ENCODE measurements around the gene KIF19.
"Not testable (repeated sequence)": the region's sequence is repeated elsewhere in the genome, so short reads cannot be mapped to it uniquely, and the experiment has no call there.

KIF19 gene

GRCh38 chr17:74325743-74326379, at the start of gene KIF19:
Gene KIF19, plus strand, starts transcription at chr17:74326226. Its CDS starts 124 bp downstream, at chr17:74326350.
- peak; percentile 96 for DNase-seq (ENCODE audit: low spot score)

- DNase-seq (ENCODE audit: low spot score), result peak; percentile 5
Observed at GRCh38 chr17:74276541-74277009, 49.5 kb upstream of the KIF19 start.

- DNase-seq (ENCODE audit: low spot score), result no peak
Observed at GRCh38 chr17:74277935-74278334, 48.1 kb upstream of the KIF19 start.

GRCh38 chr17:74279617-74280016, 46.4 kb upstream of the KIF19 start:
- not testable (repeated sequence) for DNase-seq (ENCODE audit: low spot score)

GRCh38 chr17:74280093-74280513, 45.9 kb upstream of the KIF19 start:
- no peak for DNase-seq (ENCODE audit: low spot score)

DNA sequence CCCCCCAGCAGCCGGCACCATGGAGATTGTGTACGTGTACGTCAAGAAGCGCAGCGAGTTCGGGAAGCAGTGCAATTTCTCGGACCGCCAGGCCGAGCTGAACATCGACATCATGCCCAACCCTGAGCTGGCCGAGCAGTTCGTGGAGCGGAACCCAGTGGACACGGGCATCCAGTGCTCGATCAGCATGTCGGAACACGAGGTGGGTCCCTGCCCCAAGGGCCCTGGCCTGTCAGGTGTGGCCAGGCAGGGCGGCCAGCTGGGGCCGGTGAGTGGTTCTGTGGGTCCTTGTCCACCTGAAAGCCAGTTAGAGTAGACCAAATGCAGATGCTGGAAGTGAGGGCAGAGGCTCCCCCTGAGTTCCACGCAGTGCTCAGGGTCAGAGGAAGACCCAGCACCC, 44.2 kb upstream of the KIF19 start:
- no peak for DNase-seq (ENCODE audit: low spot score)

DNA sequence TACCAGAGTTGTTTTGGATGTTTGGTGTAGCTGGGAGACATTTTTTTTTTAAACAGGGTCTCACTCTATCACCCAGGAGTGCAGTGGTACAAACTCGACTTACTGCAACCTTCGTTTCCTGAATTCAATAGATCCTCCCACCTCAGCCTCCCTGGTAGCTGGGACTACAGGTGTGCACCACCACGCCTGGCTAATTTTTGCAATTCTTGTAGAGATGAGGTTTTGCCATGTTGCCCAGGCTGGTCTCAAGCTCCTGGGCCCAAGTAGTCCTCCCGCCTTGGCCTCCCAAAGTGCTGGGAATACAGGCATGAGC, 43.8 kb upstream of the KIF19 start:
- not testable (repeated sequence) for DNase-seq (ENCODE audit: low spot score)

- DNase-seq (ENCODE audit: low spot score), result no peak
Observed at GRCh38 chr17:74282587-74283370, 43.2 kb upstream of the KIF19 start.

GRCh38 chr17:74283371-74283673, 42.7 kb upstream of the KIF19 start:
- no peak for DNase-seq (ENCODE audit: low spot score)

- DNase-seq (ENCODE audit: low spot score), result no peak
Observed at GRCh38 chr17:74287031-74287602, 38.9 kb upstream of the KIF19 start.

DNA sequence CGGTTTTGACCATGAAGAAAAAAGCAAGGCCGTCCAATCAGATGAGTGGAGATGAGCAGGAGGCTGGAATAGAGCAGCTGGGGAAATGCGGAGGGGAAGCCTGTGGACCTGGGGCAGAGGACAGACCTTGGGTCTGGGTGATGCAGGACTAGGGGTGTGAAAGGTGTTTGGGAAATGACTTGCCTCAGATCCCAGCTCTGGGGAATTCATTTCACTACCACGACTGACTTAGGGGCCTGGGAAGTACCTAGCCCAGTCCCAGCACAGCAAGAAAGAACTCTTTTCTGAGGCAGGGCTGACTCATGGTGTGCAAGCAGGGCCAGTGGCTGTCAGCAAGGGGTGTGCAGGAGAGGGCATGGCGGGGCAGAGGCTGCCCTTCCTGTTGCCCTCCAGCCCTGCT, 37.2 kb upstream of the KIF19 start:
- no peak for DNase-seq (ENCODE audit: low spot score)

DNA sequence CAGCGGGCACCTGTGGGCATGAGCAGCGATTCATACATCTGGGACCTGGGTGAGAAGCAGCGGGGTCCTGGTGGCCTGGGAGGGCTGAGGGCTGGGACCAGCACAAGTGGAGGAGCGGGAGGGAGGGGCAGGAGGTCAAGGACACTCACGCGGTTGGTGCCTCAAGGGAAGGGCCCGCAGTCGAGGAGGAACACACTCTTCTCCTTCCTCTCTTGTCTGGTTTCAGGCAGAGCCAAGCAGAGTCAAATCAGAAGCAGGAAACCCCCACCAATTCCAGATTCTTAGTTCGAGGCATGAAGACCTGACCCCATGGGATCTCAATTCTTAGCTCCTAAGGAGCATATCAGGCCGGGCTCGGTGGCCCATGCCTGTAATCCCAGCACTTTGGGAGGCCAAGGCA, 36.3 kb upstream of the KIF19 start:
- DNase-seq (ENCODE audit: low spot score), result no peak

- DNase-seq (ENCODE audit: low spot score), result no peak
Observed at GRCh38 chr17:74290340-74290739, 35.7 kb upstream of the KIF19 start.

- DNase-seq (ENCODE audit: low spot score), result no peak
Observed at GRCh38 chr17:74292495-74292894, 33.5 kb upstream of the KIF19 start.

- no peak for DNase-seq (ENCODE audit: low spot score)
Observed at GRCh38 chr17:74295625-74296547, 30.1 kb upstream of the KIF19 start.

GRCh38 chr17:74296548-74296936, 29.5 kb upstream of the KIF19 start:
- no peak for DNase-seq (ENCODE audit: low spot score)

DNA sequence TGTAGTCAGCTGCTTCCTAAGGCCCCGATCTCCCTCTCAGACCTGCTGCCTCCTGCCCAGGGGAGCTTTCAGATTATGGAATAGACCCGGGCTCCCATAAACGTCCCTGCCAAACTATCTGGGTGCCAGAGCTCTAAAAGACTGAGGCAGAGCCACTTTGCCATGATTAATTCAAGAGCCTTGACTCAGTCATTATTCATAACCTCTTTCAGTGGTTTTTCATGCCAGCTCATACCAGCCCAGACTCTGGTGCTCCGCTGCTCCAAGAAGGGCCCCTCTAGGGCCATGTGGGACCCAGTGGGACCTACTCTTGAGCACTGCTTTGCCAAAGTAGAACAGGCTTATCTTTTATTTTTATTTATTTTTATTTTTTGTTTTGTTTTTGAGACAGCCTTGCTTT, 28.1 kb upstream of the KIF19 start:
- DNase-seq (ENCODE audit: low spot score), result no peak

GRCh38 chr17:74298778-74299177, 27.2 kb upstream of the KIF19 start:
- DNase-seq (ENCODE audit: low spot score), result no peak

GRCh38 chr17:74299226-74300009, 26.6 kb upstream of the KIF19 start:
- no peak for DNase-seq (ENCODE audit: low spot score)

DNA sequence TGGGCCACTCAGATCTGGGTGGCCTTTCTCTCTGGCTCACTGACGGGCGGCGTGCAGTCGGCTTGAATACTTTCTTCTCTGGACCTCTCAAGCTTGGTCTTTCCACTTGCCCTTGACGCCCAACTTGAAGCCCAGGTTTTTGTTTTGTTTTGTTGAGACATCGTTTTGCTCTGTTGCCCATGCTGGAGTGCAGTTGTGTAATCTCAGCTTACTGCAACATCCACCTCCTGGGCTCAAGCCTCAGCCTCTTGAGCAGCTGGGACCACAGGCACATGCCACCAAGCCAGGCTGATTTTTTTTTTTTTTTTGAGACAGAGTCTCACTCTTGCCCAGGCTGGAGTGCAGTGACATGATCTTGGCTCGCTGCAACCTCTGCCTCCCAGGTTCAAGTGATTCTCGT, 22.7 kb upstream of the KIF19 start:
- no peak for DNase-seq (ENCODE audit: low spot score)

DNA sequence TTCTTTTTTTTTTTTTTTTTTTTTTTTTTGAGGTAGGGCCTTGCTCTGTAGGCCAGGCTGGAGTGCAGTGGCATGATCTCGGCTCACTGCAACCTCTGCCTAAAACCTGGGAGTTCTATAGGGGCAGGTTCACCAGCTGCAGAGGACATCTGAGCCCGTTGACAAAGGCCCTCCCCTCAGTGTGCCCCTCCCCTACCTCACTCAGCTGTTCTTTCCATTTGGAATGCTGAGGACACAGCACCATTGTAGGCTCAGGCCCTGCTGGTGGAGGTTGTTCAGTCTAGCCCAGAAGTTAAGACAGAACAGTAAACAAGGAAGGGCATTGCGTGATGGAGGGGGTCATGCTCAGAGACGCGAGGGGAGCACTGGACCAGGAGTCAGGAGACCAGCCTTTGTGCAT, 21.8 kb upstream of the KIF19 start:
- no peak for DNase-seq (ENCODE audit: low spot score)
